22Rv1 (cell line): ENCODE data around the gene SLC35G1.

Experiments used
- H3K27ac ChIP-seq: fragments of 450-650 bp; 2 replicates; pipeline ENCODE4 v1.5.1; 2017
- ZFX ChIP-seq: fragments of 450-650 bp; IDR thresholded peaks from 2 replicates; pipeline ENCODE4 v1.6.1; 2017; ENCODE audit warnings: antibody characterized with exemption, borderline replicate concordance
- TF ChIP-seq, protein P1 (sequence below): fragments of 450-650 bp; IDR thresholded peaks from 2 replicates; pipeline ENCODE4 v1.5.1; 2017; ENCODE audit warnings: mild to moderate bottlenecking

Gene SLC35G1

DNA sequence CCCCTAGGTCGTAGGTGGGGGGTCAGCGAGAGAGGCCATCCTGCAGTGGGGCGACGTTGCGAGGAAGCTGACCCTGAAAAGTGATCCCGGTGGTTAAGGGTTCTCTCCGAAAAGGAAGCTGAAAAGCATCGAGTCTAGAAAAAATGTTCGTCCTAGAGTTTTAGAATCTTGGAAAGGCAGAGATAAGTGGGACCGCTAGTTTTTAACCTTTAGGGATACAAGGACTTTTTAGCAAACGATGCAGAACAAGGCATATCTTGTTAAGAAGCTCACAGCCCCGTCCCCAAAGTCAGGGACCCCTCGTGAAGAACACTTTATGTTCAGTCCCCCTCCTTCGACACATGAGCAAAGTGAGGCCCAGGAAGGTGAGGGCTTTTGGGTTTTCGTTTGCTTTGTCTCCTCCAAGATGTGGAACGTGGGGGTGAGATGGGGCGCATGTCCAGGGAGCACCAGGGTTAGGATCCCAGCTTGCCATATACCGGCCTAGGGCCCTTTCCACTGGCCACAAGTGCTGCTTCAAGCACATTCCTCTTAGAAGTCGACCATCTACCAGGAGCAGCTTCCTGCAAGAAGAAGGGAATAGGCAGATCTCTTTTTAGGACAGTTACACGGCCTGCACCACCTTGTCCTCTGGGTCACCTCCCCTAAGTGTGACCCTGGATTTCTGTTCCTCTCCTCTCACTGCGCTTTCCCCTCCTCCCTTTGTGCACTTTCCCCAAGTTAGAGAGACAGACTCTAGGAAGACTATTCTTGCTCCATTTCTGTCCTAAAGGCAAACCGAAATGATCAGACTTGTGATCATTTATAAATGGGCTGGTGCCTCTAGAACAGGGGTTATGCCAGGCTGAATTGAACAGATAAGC lies 969 bp downstream of the SLC35G1 start:
- no peak overlapping the region for H3K27ac ChIP-seq
- TF ChIP-seq, protein P1, sequence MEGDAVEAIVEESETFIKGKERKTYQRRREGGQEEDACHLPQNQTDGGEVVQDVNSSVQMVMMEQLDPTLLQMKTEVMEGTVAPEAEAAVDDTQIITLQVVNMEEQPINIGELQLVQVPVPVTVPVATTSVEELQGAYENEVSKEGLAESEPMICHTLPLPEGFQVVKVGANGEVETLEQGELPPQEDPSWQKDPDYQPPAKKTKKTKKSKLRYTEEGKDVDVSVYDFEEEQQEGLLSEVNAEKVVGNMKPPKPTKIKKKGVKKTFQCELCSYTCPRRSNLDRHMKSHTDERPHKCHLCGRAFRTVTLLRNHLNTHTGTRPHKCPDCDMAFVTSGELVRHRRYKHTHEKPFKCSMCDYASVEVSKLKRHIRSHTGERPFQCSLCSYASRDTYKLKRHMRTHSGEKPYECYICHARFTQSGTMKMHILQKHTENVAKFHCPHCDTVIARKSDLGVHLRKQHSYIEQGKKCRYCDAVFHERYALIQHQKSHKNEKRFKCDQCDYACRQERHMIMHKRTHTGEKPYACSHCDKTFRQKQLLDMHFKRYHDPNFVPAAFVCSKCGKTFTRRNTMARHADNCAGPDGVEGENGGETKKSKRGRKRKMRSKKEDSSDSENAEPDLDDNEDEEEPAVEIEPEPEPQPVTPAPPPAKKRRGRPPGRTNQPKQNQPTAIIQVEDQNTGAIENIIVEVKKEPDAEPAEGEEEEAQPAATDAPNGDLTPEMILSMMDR, result no peak
- no peak for TF ChIP-seq ZFX

DNA sequence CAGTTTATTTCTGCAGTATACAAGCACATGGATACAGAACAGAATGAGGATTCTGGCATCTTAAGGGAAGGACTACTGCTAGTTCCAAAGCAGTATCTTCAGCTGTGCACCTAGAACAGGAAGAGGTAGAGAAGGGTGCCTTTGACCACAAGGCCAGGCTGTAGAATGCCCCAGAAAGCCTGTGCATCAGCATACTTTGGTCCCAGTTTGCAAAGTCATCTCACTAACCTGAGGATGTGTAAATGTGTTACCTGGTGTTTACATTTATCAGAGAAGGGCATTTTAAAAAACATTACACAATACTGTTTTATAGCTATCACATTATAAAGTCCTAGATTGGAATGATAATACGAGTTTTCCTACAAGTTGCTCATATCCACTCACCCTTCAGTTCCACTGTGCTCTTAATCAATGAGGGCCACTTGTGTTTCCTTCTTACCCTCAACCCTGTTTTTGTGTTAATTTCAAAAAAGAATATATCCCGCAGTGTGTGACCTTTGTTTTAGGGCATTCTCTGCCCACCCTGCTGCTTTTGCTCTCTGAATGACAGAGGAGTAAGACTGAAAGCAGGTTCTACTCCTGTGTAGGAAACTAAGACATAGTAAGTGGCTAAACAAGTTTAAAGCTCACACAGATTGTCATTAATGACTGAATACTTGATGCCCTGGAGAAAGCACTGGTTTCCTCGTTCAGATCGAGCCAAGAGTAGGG lies 3.4 kb downstream of the SLC35G1 start:
- TF ChIP-seq, protein P1, result no peak
- TF ChIP-seq ZFX, result no peak

DNA sequence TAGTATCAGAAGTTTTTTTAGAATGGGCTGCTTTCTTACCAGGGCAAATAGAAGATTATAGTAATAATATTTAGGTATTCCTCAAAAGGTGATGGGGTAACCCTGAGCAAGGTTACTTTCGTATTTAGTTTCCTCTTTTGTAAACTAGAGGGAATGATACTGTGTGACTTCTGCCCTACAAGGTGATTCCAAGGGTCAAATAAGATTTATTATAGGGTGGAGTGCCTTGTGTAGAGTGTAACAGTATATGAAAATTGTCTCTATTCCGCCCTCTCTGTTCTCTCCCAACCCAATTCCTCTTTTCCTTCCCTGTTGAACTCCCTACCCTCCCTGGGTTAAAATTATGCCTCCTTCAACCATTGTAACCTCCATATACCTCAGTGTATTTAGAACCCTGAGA lies 5.3 kb downstream of the SLC35G1 start:
- no peak overlapping the region for H3K27ac ChIP-seq
- no peak for TF ChIP-seq ZFX
- TF ChIP-seq, protein P1, result no peak

More for the DNA sequence above, 3.4 kb downstream of the SLC35G1 start:
- no peak overlapping the region for H3K27ac ChIP-seq

DNA sequence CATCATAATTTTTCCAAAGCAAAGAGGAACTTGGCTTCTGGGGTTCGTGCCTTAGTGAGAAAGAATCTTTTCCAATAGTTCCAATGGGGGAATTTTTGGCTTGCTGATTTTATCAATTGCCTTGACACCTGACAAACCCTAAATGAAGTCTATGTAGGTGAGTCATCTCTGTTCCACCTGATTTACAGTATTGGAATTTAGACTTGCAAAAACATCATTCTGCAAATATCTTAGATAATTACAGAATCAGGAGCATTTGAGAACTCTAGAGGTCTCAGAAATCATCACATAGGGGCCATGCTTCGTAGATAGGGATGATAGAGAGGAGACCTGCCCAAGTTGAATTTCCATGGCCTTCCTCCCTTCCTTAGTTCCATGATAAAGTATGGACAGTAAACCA lies 9.3 kb downstream of the SLC35G1 start:
- H3K27ac ChIP-seq, result no peak overlapping the region
- TF ChIP-seq, protein P1, result no peak
- TF ChIP-seq ZFX, result no peak

DNA sequence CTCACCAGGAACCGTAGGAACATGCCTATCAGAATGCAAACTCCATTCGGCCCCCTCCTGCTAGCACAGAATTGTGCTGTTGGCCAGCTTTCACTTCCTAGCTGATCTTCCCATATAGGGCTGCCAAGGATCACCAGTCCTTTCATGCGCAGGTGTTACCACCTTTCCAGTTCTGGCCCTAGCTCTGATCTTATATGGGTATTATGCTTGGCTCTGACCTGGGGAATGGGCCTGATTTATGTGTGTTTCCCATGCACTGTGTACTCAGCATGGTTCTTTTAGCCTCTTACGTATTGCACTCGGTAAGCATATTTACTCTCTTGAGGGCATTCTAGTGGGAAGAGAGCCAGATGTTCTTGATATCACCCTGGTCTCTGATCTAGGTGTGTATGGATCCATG lies 11.1 kb downstream of the SLC35G1 start:
- no peak for TF ChIP-seq ZFX
- TF ChIP-seq, protein P1, result no peak
- no peak overlapping the region for H3K27ac ChIP-seq

DNA sequence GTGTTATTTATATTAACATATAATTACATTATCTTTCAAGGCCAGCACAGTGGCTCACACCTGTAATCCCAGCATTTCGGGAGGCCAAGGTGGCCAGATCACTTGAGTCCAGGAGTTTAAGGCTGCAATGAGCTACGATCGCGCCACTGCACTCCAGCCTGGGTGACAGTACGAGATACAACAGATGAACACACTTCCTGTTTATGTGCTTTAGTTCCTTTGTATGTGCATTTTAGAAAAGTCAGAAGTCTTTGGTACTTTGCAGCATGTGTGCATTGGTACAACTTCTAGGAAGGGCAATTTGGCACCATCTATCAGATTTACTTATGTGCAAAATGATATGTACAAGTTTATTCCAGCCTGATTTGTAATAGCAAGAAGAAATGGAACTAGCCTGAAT lies 13.3 kb downstream of the SLC35G1 start:
- H3K27ac ChIP-seq, result no peak overlapping the region
- no peak for TF ChIP-seq ZFX
- TF ChIP-seq, protein P1, result no peak

DNA sequence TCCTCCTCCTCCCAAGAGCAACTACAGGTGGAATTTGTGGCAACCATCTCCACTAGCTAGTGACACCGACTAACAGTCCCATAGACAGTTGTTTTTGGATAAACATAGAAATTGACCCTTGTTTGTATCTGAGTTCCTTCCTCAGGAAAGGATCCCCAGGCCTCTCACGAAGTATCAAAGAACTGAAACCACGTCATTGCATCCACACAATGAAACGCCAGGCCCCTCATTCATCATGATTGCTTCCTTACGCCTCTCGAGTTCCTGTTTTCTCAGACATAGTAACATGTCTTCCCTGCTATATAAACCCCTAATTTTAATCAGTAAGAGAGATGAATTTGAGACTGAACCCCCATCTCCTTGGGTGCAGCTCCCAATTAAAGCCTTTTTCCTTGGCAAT lies 18.1 kb downstream of the SLC35G1 start:
- no peak for TF ChIP-seq ZFX
- TF ChIP-seq, protein P1, result no peak
- no peak overlapping the region for H3K27ac ChIP-seq
